Lower lobe of right lung (tissue), 2 donors: ENCODE measurements around the gene SCNN1G. TPM values are rescaled to one million over a fixed set of nuclear protein-coding genes. Genes with fewer than 3 reads are reported as not detected.

Experiments used
- ATAC-seq, 2 donors: fragments of 200-7000 bp; cut with Tn5 transposase; one replicate each; pipeline ENCODE4 v1.9.1; 2020 to 2022; ENCODE audit warnings: mild to moderate bottlenecking in 2 of 2, moderate library complexity in 2 of 2
- DNase-seq: peaks from one replicate; pipeline ENCODE4 v3.0.0-alpha.2; 2020
- H3K27ac ChIP-seq: fragments of 200-600 bp; one replicate; pipeline ENCODE4 v1.8.0; 2022
- H3K27me3 ChIP-seq: fragments of 200-600 bp; one replicate; pipeline ENCODE4 v1.8.0; 2022; ENCODE audit warnings: low read depth
- H3K36me3 ChIP-seq: fragments of 200-600 bp; one replicate; pipeline ENCODE4 v1.8.0; 2022; ENCODE audit warnings: mild to moderate bottlenecking
- H3K4me1 ChIP-seq: fragments of 200-600 bp; one replicate; pipeline ENCODE4 v1.8.0; 2022
- H3K4me3 ChIP-seq: fragments of 200-600 bp; one replicate; pipeline ENCODE4 v1.8.0; 2022; ENCODE audit warnings: mild to moderate bottlenecking
- H3K9me3 ChIP-seq: fragments of 200-600 bp; one replicate; pipeline ENCODE4 v1.8.0; 2022
- CTCF ChIP-seq: fragments of 200-600 bp; IDR thresholded peaks from one replicate; pipeline ENCODE4 v1.8.0; 2022; ENCODE audit warnings: antibody characterized with exemption, mild to moderate bottlenecking
- intact Hi-C: fragments of 100-400 bp; cut with DNase I; formaldehyde crosslinking; loops from one replicate; pipeline ENCODE4 v1.11.0; 2022
- total RNA-seq: library from RNA; stranded (reverse); fragmentation: NEBNext Ultra II Directional; extraction: Animal tissue kit (Norgen Biotek cat#: 25700); gene quantifications from one replicate; pipeline ENCODE4 v1.2.1, GENCODE V29; 2021
- donor health status: DM: no; HTN: yes; CAD: no; lungs with severe emphysema.

Gene SCNN1G
- total RNA-seq, 1 donor from 2014 or later: 7.6 TPM

DNA sequence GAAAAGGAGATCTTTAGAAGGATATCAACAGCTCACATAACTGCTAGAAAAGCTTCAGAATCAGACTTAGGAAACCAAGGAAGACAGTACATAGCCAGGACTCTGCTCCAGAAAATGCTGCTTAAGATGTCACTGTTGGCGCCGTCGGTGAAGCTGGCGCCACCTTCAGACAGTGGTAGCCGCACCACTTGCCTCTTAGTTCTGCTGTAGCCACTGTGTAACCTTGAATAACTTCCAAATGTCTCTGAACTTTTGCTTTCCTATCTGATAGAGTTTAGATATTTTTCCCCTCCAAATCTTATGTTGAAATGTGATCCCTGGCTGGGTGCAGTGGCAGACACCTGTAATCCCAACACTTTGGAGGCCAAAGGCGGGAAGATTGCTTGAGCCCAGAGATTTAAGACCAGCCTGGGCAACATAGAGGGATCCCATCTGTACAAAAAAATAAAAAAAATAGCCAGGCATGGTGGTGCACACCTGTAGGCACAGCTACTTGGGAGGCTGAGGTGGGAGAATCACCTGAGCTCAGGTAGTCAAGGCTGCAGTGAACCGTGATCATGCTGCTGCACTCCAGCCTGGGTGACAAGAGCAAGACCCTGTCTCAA is 27.0 kb upstream of the SCNN1G start:
- ATAC-seq (peak in 1 of 2 donors; percentile 53), DNase-seq (no peak)
- H3K9me3 ChIP-seq: no peaks in the 10 kb centered on the region
- TF ChIP-seq CTCF: peak; percentile 25
- intact Hi-C loops: no loop called here
- no peaks in the 10 kb centered on the region for H3K27me3 ChIP-seq
- H3K36me3 ChIP-seq: no peaks in the 10 kb centered on the region
- no peak overlapping the region for H3K27ac ChIP-seq
- H3K4me1 ChIP-seq: no peaks in the 10 kb centered on the region
- H3K4me3 ChIP-seq: no peak overlapping the region

GRCh38 chr16:23156110-23156509 is 26.4 kb upstream of the SCNN1G start:
- Histone ChIP-seq H3K9me3 (no peaks in the 10 kb centered on the region), H3K4me1 (no peaks in the 10 kb centered on the region), H3K27me3 (no peaks in the 10 kb centered on the region), H3K36me3 (no peaks in the 10 kb centered on the region), H3K4me3 (no peak overlapping the region), H3K27ac (no peak overlapping the region)
- no peak for DNase-seq
- intact Hi-C loops: no loop called here
- no peak for ATAC-seq
- no peak for TF ChIP-seq CTCF

- no peaks in the 10 kb centered on the region for H3K9me3 ChIP-seq
- no peaks in the 10 kb centered on the region for H3K4me1 ChIP-seq
- H3K36me3 ChIP-seq: no peaks in the 10 kb centered on the region
- intact Hi-C loops: no loop called here
- H3K27ac ChIP-seq: no peak overlapping the region
- H3K4me3 ChIP-seq: no peak overlapping the region
- DNase-seq (no peak), ATAC-seq (no peak)
- no peaks in the 10 kb centered on the region for H3K27me3 ChIP-seq
- TF ChIP-seq CTCF: no peak
These were observed 25.5 kb upstream of the SCNN1G start for GRCh38 chr16:23156946-23157460.

- Histone ChIP-seq H3K9me3 (no peaks in the 10 kb centered on the region), H3K27me3 (no peaks in the 10 kb centered on the region), H3K4me3 (no peak overlapping the region), H3K36me3 (no peaks in the 10 kb centered on the region), H3K27ac (no peak overlapping the region), H3K4me1 (no peaks in the 10 kb centered on the region)
- TF ChIP-seq CTCF: no peak
- DNase-seq (no peak), ATAC-seq (no peak)
- intact Hi-C loops: no loop called here
These were observed 24.4 kb upstream of the SCNN1G start for GRCh38 chr16:23158114-23158513.

DNA sequence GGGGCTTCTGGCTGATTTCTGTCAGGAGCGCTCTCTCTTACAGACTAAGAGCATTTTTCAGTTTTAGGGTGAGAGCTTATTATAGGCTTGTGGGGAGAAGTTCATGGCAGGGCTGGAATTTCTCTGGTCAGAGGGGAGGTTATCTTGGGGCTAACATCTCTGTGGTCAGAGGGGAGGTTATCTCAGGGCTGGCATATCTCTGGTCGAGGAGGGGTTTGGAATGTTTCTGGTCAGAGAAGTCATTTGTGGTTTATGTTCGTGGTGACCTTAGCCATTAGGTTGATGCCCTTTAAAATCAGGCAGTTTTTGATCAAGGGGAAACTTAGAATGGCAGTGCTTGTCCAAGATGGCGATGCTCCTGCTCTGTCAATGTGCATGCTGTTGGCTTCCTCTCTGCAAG is 22.5 kb upstream of the SCNN1G start:
- no peaks in the 10 kb centered on the region for H3K4me1 ChIP-seq
- no peaks in the 10 kb centered on the region for H3K9me3 ChIP-seq
- H3K4me3 ChIP-seq: no peak overlapping the region
- DNase-seq: no peak
- no peak for ATAC-seq
- no peak for TF ChIP-seq CTCF
- no peaks in the 10 kb centered on the region for H3K27me3 ChIP-seq
- intact Hi-C loops: no loop called here
- no peak overlapping the region for H3K27ac ChIP-seq
- H3K36me3 ChIP-seq: no peaks in the 10 kb centered on the region
